Caco-2 (cell line): ENCODE data around the gene RBM7. TPM values are rescaled to one million over a fixed set of nuclear protein-coding genes. Genes with fewer than 3 reads are reported as not detected.

Experiments
- BruUV-seq: library from RNA; stranded (reverse); fragments of 400-500 nt; replicated peaks from 2 replicates; lab custom pipeline; 2021; lab: Mats Ljungman, UMichigan
- CTCF ChIA-PET: fragments of 300-600 bp; sonication (Branson Sonifier 250); formaldehyde crosslinking; loops from one replicate; lab custom pipeline; 2022; ENCODE audit warnings: antibody characterized with exemption; lab: Charles Lee
- POLR2A ChIA-PET: fragments of 300-600 bp; sonication (Branson Sonifier 250); formaldehyde crosslinking; loops from one replicate; lab custom pipeline; 2022; ENCODE audit warnings: antibody characterized with exemption; lab: Charles Lee
- DNase-seq, 2 experiments: peaks; one replicate each; pipeline versions ENCODE4 v3.0.0 to v3.0.0-alpha.2; 2020 to 2022
- H3K27me3 ChIP-seq: replicated peaks from 2 replicates; pipeline ENCODE4 v1.6.0; 2011; ENCODE audit warnings: low read length; ENCODE audit not compliant: control insufficient read depth, insufficient read depth
- H3K36me3 ChIP-seq: 2 replicates; pipeline ENCODE4 v1.5.1; 2011; ENCODE audit warnings: low read length; ENCODE audit not compliant: control insufficient read depth, insufficient read depth
- H3K4me1 ChIP-seq: fragments of 250-450 bp; sonication (Bioruptor Pico); 2 replicates; pipeline ENCODE4 v1.5.1; 2020; ENCODE audit warnings: mild to moderate bottlenecking
- H3K4me3 ChIP-seq: 2 replicates; pipeline ENCODE4 v1.5.1; 2011; ENCODE audit warnings: low read depth, mild to moderate bottlenecking, control low read depth, low read length
- H3K9me3 ChIP-seq: fragments of 250-450 bp; sonication (Bioruptor Pico); 2 replicates; pipeline ENCODE4 v1.5.1; 2020; ENCODE audit warnings: mild to moderate bottlenecking, moderate library complexity
- H3K27ac Mint-ChIP-seq: one replicate; pipeline ENCODE4 v1.8.0; 2022; ENCODE audit warnings: mixed read lengths; ENCODE audit not compliant: unreplicated experiment
- H3K27me3 Mint-ChIP-seq: one replicate; pipeline ENCODE4 v1.8.0; 2022; ENCODE audit warnings: mixed read lengths; ENCODE audit not compliant: insufficient read depth, unreplicated experiment
- H3K36me3 Mint-ChIP-seq: one replicate; pipeline ENCODE4 v1.8.0; 2022; ENCODE audit warnings: mild to moderate bottlenecking, mixed read lengths; ENCODE audit not compliant: insufficient read depth, unreplicated experiment
- H3K4me1 Mint-ChIP-seq: one replicate; pipeline ENCODE4 v1.8.0; 2022; ENCODE audit warnings: low read depth, mixed read lengths; ENCODE audit not compliant: unreplicated experiment
- H3K4me3 Mint-ChIP-seq: one replicate; pipeline ENCODE4 v1.8.0; 2022; ENCODE audit warnings: mild to moderate bottlenecking, moderate library complexity, mixed read lengths; ENCODE audit not compliant: unreplicated experiment
- H3K9me3 Mint-ChIP-seq: one replicate; pipeline ENCODE4 v1.8.0; 2022; ENCODE audit warnings: mixed read lengths; ENCODE audit not compliant: unreplicated experiment
- CTCF ChIP-seq, 2 experiments: fragments of 200-600 bp in 1 of 2; IDR thresholded peaks; 1 replicate in 1 of 2; 2 replicates in 1 of 2; pipeline versions ENCODE4 v1.5.1 to v1.8.0; 2011 to 2022; ENCODE audit warnings: antibody characterized with exemption in 1 of 2, control low read depth in 1 of 2, inconsistent platforms in 1 of 2, low read depth in 1 of 2, low read length in 1 of 2, mild to moderate bottlenecking in 1 of 2, moderate library complexity in 1 of 2; ENCODE audit not compliant: insufficient read depth in 1 of 2, severe bottlenecking in 1 of 2, unreplicated experiment in 1 of 2
- intact Hi-C: fragments of 100-400 bp; cut with micrococcal nuclease; formaldehyde crosslinking; loops from one replicate; pipeline ENCODE4 v1.10.0; 2022; ENCODE audit not compliant: unreplicated experiment
- total RNA-seq: library from RNA; stranded (reverse); gene quantifications from 2 replicates; pipeline ENCODE4 v1.2.3, GENCODE V29; 2022

The RBM7 gene
- total RNA-seq, 1 experiment from 2014 or later, result 57.6 TPM

DNA sequence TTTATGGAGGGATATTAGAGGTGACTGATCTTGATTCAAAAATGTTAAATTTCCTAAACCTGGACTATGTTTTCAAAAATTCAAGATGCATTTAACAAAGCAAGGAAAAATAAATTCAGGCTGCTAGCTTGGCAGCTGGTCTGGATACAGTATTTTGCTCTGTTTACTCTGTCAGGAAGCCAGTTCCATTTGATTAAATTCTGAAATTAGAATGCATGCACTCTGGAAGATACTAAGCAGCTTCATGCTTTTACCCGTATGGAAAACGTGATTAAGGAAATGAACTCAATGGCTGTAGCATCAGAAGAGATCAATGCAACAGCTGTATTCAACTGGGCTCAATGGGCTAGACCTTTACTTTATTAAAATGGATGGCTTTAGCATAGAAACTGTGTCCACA, 14.3 kb upstream of the RBM7 start:
- no peak for DNase-seq
- Histone ChIP-seq H3K9me3 (peaks cover 8% of the 10 kb centered on the region; the same call in 1 of the 2 replicates), H3K4me1 (no peaks in the 10 kb centered on the region), H3K4me3 (no peak overlapping the region), H3K36me3 (no peaks in the 10 kb centered on the region), H3K27me3 (no peaks in the 10 kb centered on the region)
- Mint-ChIP-seq H3K27me3 (peaks cover 5% of the 10 kb centered on the region), H3K9me3 (peaks cover 14% of the 10 kb centered on the region), H3K4me3 (no peak overlapping the region), H3K36me3 (peaks cover 5% of the 10 kb centered on the region), H3K27ac (no peak overlapping the region), H3K4me1 (no peaks in the 10 kb centered on the region)
- CTCF ChIA-PET, result no interaction called here
- intact Hi-C loops, result no loop called here
- BruUV-seq, result no TSS peak
- POLR2A ChIA-PET, result no interaction called here
- no peak for TF ChIP-seq CTCF (IDR thresholded peaks at IDR 0.05; ENCODE audit: insufficient read depth in 1 of 2, low read depth in 1 of 2, low read length in 1 of 2, severe bottlenecking in 1 of 2, unreplicated experiment in 1 of 2)

DNA sequence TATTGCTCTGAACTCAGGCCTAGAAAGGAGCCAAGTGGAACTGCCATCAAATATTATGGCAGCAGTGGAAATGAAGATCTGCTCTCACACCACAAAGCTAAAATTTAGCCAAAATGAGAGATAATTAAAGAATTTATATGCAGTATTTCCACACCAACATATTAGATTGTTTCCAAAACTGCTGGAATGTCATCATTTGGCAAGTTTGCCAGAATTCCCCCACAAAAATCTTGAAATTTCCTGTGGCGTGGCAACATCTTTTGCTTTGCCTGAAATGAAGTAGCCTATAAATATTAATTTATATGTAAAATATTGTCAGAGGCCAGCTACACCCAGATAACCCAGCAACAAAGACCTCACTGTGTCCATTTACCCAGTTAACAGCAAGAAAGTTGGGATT, 13.9 kb upstream of the RBM7 start:
- TF ChIP-seq CTCF (IDR thresholded peaks at IDR 0.05; ENCODE audit: insufficient read depth in 1 of 2, low read depth in 1 of 2, low read length in 1 of 2, severe bottlenecking in 1 of 2, unreplicated experiment in 1 of 2), result no peak
- BruUV-seq, result no TSS peak
- no peak for DNase-seq
- intact Hi-C loops, result no loop called here
- Mint-ChIP-seq H3K4me3 (no peak overlapping the region), H3K9me3 (peaks cover 14% of the 10 kb centered on the region), H3K36me3 (peaks cover 5% of the 10 kb centered on the region), H3K27ac (no peak overlapping the region), H3K27me3 (peaks cover 5% of the 10 kb centered on the region), H3K4me1 (no peaks in the 10 kb centered on the region)
- CTCF ChIA-PET, result no interaction called here
- Histone ChIP-seq H3K36me3 (no peaks in the 10 kb centered on the region), H3K27me3 (no peaks in the 10 kb centered on the region), H3K9me3 (peaks cover 8% of the 10 kb centered on the region; the same call in 1 of the 2 replicates), H3K4me3 (no peak overlapping the region), H3K4me1 (no peaks in the 10 kb centered on the region)
- POLR2A ChIA-PET, result no interaction called here

DNA sequence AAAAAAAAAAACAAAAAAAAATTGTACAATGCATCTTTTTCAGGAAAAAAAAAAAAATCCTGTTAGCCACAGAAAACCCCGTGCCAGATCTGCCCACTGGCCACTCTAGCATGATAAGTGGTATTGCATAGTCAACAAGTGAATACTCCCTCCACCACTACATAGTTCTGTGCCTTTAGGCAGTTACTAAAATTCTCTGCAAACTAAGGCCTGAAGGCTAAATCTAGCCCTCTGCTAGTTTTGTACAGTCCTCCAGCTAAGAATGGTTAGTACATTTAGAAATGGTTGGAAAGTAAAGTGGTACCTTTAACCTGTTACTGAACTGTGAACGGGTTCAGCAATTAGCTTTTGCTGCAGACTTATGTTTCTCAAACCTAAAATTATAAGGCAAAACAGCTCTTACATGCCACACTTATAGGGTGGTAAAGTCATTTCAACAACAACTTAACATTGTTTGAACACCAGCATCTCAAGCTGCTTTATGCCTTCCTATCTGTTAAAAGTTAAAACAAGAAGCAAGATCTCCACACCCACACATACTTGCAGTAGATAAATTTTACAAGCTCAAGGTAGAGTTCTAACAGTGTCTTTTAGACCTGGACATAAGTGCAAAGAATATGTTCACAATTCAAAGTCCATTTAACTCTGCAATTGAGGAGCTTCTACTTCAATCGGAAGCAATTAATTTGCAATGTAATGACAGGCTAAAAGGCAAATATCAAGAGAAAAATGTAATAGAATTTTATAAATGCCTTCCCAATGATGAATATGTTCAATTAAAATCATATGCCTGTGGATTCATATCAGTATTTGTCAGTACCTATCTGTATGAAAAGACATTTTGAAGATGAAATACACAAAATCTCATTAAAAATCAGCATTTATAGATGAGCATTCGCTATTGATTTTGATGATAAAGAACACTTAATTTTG, 7.5 kb upstream of the RBM7 start:
- Histone ChIP-seq H3K4me3 (no peak overlapping the region), H3K9me3 (no peaks in the 10 kb centered on the region), H3K4me1 (peaks cover 3% of the 10 kb centered on the region; the same call in 1 of the 2 replicates), H3K36me3 (0 out of 2 replicates have a peak, but pooled peaks cover 2% of the 10 kb centered on the region), H3K27me3 (no peaks in the 10 kb centered on the region)
- POLR2A ChIA-PET, result no interaction called here
- Mint-ChIP-seq H3K27ac (no peak overlapping the region), H3K27me3 (no peaks in the 10 kb centered on the region), H3K4me1 (peaks cover 20% of the 10 kb centered on the region), H3K4me3 (no peak overlapping the region), H3K9me3 (no peaks in the 10 kb centered on the region), H3K36me3 (peaks cover 5% of the 10 kb centered on the region)
- DNase-seq, result no peak
- no TSS peak for BruUV-seq
- no peak for TF ChIP-seq CTCF (IDR thresholded peaks at IDR 0.05; ENCODE audit: insufficient read depth in 1 of 2, low read depth in 1 of 2, low read length in 1 of 2, severe bottlenecking in 1 of 2, unreplicated experiment in 1 of 2)
- intact Hi-C loops, result no loop called here
- CTCF ChIA-PET, result interaction anchor here (1.6 to 1.7 kb wide), 2 partner anchors 17 to 53 kb away, joined by 6 to 7 read pairs; no protein-coding TSS in a partner anchor
